GM21723 (cell line): Measurements from ENCODE around the gene POLR2C.

ENCODE experiments used
- ATAC-seq: cut with Tn5 transposase; IDR thresholded peaks from one replicate; pipeline ENCODE4 v1.9.1; 2021; ENCODE audit warnings: mild to moderate bottlenecking, moderate library complexity; ENCODE audit not compliant: unreplicated experiment

The POLR2C gene

DNA sequence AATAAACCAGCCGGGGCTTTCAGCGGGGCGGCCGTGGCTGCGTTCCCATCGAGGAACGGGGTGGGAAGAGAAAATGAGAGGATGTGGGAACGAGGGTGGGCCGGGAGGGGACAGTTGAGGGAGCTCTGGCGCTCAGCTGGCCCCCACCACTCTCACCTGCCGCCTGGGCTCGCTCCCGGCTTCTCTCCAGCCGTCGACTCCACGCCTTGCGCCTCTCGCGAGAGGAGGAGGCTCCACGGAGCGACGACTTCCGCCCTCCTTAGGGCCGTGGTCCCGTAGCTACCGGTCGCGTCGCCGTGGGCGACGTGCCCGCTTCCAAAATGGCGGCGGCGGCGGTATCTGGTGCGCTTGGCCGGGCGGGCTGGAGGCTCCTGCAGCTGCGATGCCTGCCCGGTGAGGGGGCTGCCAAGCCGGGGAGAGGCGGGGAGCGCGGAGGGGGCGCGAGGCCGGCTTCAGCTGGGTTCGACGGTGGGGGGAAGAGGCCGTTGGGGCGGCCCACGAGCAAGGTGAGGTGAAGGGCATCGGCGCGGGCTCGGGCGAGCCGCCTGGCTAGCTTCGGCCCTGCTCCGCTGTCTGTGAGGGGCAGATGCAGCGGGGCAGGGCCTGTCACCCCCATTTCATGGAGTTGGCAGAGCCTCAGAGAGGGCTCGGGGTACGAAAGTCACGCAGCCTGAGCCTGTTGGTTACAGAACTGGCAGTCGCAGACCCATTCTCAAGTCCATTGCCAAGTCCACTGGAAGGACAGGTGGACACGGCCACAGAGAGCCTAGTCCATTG, 15.1 kb upstream of the POLR2C start, which contains the start of the genes CIAPIN1 and COQ9:
CIAPIN1 (minus strand) TSS at position 200 of the 777 bp plus-strand sequence. CDS start 6,457 bp downstream, outside the sequence.
COQ9 (plus strand) TSS at position 294 of the 777 bp plus-strand sequence; CDS start at position 321, 27 bp downstream.
- ATAC-seq = peak; percentile 97

DNA sequence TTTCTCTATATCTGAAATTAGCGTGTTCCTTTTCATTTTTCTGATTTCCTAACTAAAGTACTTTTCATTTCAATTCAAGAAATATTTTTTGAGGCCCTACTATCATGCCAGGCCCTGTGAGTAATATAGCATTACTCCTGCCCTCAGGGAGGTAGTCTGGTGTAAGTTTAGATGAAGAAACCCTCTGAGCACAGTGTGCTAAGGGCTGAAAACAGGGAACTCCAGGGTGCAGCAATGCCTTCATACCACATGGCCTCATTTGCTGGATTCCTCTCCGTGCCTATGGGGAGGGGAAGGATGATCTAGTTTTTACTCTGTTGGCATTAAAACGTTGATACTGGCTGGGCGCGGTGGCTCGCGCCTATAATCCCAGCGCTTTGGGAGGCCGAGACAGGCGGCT, 10.5 kb upstream of the POLR2C start:
- ATAC-seq = no peak

DNA sequence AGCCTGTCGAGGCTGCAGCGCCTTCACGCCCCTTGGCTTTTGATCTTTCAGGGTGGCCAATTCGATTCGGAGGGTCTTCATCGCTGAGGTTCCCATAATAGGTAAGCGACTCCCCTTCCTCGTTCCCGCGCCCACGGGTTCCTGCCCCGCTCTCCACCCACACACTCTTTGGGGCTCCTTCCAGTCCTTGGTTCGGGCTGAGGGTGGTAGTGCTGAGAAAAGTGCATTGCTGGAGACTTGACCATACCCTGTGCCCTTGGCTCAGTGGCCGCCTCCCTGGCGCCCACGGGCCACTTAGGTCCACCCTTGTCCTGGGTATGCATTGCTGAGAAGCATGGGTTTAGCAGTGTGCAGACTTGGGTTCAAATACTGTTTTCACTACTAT, 491 bp downstream of the POLR2C start:
- peak; percentile 7 for ATAC-seq

GRCh38 chr16:57464523-57464922, 2.0 kb downstream of the POLR2C start:
- no peak for ATAC-seq

DNA sequence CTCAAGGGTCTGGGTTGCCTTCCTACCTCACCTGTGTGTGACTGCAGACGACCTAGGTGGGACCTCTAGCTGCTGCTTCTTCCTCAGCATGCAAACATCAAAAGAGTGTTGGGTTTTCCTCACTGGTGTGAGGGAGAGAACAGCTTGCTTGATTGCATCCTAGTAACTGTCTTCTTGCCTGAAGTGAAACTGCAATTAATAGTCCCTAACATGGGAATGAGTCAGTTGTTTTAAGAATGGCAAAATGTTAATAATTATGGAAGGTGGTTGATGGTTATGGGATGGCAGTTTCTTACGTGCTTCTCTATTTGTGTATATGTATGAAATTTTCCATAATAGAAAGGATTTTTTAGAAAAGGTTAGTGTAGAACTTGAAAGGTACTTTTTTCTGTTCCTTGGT, 5.9 kb downstream of the POLR2C start:
- no peak for ATAC-seq

GRCh38 chr16:57469046-57469445, 6.6 kb downstream of the POLR2C start:
- ATAC-seq = no peak

GRCh38 chr16:57469917-57470470, 7.5 kb downstream of the POLR2C start:
- ATAC-seq = no peak

DNA sequence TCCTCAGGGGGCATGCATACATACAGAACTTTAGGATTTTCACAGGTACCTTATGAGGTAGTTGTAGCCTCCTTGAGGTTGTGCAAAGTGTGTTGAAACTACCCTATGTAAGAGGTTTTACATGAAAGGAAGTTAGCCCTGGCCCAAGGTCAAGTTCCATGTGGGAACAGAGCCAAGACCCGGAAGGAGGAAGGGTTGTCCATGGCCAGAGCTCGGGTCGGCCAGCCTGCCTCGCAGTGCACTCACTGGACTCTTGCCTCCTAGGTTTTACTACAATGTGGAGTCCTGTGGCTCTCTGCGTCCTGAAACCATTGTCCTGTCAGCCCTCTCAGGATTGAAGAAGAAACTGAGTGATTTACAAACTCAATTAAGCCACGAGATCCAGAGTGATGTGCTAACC, 8.2 kb downstream of the POLR2C start:
- no peak for ATAC-seq

GRCh38 chr16:57471209-57471608, 8.7 kb downstream of the POLR2C start:
- ATAC-seq = no peak

- no peak for ATAC-seq
These were observed 9.6 kb downstream of the POLR2C start for GRCh38 chr16:57471852-57472664.

GRCh38 chr16:57472665-57473060, 10.2 kb downstream of the POLR2C start:
- no peak for ATAC-seq

DNA sequence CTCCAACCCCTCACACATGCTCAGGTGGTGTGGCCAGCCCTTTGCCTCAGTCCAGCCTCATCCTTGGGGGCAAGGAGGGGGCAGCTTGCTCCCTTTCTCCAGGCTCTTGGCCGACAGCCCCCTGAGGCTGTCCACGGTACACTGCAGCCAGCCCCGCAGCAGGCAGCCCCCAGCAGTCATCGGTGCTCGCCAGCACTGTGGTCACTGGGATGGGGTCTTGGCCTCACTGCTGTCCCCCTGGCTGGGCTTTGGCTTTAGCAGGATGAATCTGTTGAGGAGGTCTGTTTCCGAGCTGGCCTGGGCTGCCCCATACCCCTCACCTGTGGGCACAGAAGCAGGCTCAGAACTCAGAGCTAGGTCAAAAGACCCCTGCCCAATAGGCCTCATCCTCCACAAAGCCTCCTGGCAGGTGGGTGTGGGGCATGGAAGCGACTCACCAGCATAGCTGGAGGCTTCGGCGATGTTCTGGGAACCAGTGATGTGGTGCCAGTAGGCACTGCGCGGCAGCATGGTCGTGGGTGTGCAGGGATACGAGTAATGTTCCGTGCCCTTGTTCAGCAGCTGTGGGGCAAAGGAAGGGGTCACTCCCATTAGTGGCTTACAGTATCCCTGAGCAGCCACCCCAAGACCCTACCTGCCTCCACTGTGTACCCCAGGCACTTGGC, 10.8 kb downstream of the POLR2C start:
- no peak for ATAC-seq

GRCh38 chr16:57473906-57474305, 11.4 kb downstream of the POLR2C start:
- no peak for ATAC-seq

DNA sequence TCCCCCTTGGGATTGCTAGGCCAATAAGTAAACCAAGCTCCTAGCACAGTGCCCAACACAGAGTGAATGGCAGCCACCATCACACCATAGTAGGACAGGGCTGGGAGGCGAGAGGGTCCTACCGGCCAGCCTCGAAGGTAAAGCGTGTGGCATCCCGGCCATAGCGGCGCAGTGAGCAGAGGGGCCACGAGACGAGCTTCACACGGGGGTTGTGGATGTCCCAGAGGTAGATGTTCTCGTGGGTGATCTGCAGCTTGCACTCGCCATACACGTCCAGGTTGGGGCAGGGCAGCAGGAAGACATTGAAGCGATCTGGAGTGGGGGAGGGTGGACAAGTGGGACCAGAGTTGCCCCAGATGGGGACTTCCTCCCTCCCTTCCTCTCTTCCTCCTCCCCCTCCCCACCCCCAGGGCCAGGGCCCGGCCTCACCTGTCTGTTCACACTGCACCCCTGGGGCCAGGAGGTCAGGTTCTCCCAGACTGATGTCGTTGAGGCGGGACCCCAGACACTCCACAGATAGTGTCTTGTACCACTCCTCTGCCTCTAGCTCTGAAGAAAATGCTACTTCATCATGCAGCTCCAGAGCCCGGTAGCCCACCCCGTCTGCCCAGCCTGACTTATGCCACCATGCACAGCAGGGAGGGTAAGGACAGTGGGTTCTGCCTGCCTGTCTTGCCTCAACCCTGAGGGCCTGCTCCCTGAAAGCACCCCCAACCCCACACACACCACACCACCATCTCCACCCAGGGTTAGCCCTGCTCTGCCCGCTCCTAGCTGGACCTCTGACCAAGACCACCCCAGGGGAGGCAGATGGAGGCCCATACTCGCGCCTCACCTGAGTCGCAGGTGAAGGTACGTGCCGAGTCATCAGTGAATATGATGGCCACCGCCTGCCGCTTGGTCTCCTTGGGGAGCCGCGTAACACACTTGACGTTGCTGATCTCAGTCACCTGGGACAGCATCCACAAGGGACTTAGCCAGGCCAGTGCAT, 12.5 kb downstream of the POLR2C start:
- ATAC-seq = no peak

- ATAC-seq = peak; percentile 92
These were observed 13.3 kb downstream of the POLR2C start for GRCh38 chr16:57475711-57476339.

- no peak for ATAC-seq
These were observed 14.3 kb downstream of the POLR2C start for GRCh38 chr16:57476546-57477410.

- no peak for ATAC-seq
These were observed 15.2 kb downstream of the POLR2C start for GRCh38 chr16:57477531-57478202.
